Activated CD4-positive, alpha-beta T cell treated with anti-CD3 and anti-CD28 coated beads, Interleukin-2, Interleukin-6, amounts not matched to agents 100 ng/mL and 50 ng/mL, durations not matched to agents 16 hours and 8 hours (primary cell): Measurements from ENCODE around the gene POMT1.
"Not testable (repeated sequence)": the region's sequence is repeated elsewhere in the genome, so short reads cannot be mapped to it uniquely, and the experiment has no call there.

ENCODE experiments used
- DNase-seq: peaks from one replicate; pipeline ENCODE4 v3.0.0-alpha.2; 2020

Gene POMT1

DNA sequence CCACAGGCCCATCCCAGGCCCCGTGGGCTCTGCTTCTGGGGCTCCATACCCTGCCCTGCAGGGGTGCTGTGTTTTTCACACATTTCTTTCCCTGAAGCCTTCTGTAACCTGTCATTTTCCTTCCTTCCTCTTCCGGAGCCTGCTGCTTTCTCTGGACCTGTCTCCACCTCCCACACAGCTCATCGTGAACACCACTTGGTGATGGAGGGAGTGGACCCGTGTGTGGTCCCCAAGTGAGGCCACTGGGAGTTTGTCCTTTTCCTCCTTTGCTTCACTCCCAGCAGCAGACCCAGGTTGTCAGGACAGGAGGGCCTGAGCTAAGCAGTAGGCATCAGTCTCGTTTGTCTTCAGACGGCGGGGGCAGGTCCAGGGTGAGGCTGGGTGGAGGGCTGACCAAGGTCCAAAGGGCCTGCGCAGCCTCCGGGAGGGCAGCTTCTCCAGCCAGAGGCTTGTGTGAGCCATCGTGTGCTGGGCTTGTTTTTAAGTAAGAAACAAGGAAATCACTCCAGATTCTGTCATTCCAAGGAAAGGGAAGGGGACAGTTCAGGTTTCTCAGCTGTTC is 5.8 kb upstream of the POMT1 start:
- DNase-seq: no peak

DNA sequence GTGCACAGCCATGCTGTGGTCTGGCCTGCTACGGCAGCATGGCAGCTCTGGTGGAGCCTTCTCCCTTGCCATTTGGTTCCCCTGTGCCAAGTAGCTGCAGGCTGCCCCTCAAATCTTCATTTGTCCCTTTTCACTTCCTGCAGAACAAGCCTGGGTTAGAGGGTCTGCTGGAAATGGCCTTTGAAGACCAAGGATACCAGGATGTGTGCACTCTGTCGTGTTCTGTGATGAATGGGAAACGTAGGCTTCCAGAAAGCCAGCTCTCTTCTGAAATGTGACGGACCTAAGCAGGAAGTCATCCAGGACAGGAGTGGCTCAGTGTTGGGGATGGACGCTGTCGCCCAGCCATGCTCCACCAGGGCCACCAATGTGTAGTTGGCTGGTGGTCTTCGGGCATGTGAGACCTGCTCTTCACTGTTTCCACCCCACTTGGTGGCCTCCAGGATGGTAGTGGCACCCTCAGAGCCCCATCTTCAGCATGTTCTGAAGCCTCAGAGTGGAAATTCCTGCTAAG is 3.4 kb upstream of the POMT1 start:
- no peak for DNase-seq

DNA sequence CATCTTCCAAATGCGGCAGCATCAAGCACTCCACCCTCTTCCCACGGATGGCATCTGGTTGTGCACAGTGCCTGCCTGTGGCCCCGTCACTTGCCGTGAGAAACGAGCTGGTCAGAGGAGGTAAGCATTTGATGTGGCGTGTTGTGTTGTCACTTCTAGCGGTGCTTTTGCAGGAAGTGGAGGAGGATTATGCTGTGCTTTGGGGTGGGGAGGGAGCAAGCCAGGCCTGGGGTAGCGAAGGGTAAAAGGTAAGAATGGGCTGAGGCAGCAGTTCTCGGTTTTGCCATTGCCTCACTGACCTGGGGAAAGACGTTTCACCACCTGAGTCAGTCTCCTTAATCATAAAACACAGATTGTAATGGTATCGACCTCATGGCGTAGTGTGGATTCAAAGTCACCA is 2.3 kb upstream of the POMT1 start:
- peak; percentile 88 for DNase-seq

DNA sequence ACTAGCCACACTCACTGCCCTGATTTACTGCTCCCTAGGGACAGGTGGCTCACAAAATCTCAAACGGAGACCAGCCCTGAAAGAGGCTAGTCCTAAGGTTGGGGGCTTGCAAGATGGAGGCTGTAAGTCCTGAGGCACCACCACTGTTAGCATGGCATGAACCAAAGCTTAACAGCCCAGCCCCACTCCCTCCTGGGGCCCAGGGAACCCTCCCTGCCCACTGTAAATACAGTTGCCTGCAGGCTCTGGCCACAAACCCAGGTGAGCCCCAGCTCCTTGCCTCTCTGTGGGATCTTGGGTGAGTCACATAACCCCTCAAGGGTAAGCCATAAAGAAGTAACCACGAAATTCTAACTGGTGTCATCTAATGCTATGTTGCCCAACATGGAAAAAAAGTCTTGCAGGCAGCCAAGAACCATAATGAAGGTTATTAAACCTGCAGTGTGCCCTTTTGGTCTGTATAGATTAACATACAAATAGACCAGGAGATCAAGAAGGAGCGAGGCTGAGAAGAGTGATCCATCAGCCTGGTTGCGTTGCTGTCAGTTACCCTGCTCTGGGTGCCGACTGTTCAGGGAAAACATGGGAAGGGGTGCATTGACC is 1.7 kb upstream of the POMT1 start:
- DNase-seq: peak; percentile 78

DNA sequence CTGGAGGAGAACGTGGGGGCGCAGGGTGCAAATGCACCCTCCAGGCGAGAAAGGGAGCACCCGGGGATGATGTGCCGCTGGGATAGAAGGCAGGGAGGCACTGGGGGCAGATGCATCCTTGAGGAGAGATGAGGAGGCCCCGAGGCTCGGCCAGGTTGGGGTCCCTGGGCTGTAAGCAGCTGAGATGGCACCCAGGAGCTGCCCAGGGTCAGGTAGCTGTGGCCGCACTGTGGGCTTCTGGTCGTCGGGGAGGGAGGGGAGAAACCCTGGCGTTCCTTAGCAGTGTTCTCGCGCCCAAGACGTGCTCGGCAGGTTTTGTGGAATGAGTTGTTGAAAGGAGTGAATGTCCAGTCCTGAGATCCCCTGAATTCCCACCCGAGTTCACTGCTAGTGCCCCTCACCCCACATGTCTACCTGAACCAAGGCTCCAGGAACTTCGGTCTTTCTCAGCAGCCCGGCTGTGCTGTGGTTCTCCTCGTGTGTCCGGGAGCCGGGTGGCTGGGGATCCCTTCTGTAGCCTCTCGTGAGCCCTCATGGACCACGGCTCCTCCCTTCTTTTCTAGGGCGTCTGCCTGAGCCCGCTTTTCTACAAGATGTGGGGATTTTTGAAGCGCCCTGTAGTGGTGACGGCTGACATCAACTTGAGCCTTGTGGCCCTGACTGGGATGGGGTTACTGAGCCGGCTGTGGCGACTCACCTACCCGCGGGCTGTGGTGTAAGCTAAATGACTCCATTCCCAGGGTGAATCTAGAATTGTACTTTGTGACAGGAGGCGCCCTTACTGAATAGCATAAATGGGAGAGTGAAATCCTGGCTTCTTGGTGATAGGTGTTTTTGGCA is 1.1 kb downstream of the POMT1 start:
- peak; percentile 86 for DNase-seq

DNA sequence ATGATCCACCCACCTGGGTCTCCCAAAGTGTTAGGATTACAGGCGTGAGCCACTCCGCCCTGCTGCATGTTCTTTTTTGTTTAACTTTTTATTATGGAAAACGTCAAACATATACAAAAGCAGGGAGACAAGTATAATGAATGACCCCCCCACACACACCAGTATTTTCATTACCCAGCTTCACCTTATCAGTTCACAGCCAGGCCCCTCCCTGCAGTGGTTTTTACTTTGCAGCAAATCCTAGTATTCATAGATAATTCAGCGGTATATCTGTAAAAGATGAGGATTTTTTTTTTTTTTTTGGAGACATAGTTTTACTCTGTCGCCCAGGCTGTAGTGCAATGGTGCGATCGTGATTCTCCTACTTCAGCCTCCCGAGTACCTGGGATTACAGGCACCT is 2.3 kb downstream of the POMT1 start:
- DNase-seq: no peak

DNA sequence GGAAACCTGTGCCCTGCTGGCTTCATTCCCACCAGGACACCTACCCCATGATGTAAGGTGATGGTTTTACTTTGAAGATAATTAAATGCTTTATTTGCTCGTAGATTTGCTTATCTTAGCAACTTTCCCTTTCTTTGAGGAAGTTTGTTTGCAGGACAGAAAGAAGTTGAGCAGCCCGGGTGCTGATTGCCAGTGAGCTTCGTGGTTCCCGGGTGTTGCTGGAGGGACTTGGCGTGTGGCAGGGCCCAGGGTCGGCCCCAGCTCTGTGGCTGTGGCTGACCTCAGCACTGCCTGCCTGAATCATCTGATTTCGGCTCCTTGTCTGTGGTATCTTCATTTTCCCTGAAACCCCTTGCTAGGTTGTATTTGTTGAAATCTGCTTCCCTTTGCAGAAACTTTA is 8.7 kb downstream of the POMT1 start:
- no peak for DNase-seq

DNA sequence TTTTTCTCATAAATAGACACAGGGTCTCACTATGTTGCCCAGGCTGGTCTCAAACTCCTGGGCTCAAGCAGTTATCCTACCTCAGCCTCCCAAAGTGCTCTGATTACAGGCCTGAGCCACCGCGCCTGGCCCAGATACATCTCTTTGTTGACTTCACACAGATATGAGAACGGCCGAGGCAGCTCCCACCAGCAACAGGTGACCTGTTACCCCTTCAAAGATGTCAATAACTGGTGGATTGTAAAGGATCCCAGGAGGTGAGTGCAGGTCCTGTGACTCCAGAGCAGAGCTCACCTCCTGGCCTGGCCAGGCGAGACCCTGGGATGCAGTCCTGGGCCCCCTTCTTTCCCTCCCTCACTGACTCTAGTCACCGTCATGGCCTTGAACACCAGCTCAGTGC is 9.2 kb downstream of the POMT1 start:
- no peak for DNase-seq

DNA sequence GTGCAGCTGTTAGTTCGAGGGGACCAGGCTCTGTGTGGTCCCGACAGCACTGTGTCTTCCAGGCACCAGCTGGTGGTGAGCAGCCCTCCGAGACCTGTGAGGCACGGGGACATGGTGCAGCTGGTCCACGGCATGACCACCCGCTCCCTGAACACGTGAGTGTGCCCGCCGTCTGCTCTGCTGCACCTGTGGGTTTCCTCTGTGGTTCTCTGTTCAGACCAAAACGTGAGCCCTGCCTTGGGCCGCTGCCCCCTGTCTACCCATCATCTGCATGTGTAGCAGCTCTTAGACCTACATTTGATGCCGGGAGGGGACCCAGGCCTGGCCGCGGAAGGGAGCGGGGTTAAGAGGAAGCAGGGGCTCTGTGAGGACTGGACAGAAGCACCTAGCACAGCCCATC is 10.5 kb downstream of the POMT1 start:
- no peak for DNase-seq

DNA sequence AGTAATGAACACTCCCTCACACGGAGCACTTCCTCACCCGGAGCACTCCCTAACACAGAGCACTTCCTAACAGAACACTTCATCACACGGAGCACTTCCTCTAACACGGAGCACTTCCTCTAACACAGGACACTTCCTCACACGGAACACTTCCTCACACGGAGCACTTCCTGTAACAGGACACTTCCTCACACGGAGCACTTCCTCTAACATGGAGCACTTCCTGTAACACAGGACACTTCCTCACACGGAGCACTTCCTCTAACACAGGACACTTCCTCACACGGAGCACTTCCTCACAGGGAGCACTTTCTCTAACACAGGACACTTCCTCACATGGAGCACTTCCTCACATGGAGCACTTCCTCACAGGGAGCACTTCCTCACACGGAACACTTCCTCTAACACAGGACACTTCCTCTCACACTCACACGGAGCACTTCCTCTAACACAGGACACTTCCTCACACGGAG is 12.9 kb downstream of the POMT1 start:
- not testable (repeated sequence) for DNase-seq

DNA sequence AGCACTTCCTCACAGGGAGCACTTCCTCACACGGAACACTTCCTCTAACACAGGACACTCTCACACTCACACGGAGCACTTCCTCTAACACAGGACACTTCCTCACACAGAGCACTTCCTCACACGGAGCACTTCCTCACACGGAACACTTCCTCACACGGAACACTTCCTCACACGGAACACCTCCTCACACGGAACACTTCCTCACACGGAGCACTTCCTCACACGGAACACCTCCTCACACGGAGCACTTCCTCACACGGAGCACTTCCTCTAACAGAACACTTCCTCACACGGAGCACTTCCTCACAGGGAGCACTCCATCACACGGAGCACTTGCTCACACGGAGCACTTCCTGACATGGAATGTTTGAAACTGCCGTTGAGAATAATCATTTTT is 13.4 kb downstream of the POMT1 start:
- no peak for DNase-seq

DNA sequence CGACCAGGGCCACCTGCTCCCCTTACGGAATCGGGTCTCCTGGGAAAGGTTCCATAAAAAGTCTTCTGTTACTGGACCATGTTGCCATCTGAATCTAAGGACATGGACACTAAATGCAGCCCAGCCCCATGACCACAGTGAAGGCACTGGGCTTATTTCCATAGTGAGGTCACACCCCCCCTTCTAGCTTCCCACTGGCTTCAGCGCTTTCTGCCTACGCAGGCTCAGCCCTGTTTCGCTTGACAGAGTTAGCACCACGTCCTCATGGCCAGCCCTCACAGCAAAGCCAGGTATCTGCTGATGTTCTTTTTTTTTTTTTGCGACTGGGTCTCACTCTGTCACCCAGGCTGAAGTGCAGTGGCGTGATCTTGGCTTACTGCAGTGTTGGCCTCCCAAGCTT is 14.2 kb downstream of the POMT1 start:
- DNase-seq: no peak

DNA sequence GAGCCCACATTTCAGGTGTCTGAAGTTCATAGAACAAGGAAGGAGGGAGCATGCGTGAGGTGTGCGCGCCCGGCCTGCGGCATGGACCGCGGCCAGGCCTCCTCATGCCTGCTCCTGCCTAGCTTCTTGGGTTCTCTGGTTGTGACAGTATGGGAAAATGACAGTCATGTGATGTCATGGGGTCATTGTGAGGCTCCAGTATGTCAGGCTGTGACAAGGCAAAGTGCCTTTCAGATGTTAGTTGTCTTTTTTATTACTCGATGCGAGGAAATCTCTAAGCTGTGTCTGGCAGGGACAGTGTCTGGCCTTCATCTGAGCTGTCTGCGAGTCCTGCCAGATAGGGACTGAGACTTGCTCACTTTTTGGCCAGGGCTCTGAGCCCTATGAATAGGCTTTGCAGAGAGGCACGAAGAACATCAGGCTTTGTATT is 15.1 kb downstream of the POMT1 start:
- DNase-seq: no peak

DNA sequence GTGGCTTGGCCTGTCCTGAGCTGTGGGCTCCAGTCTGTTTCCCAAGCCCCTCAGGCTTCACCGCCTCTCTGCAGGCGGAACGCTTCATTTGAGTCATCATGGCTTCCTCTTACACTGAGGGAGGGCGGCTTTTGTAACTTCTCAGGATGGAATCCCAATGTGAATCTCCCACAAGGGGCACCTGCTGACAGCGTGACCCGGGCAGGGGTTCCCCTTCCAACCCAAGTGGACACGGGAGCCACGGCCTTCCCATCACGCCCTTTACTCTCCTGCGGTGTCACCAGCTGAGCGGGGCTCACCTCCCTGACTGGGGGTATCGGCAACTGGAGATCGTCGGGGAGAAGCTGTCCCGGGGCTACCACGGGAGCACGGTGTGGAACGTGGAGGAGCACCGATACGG is 15.8 kb downstream of the POMT1 start:
- DNase-seq: no peak

DNA sequence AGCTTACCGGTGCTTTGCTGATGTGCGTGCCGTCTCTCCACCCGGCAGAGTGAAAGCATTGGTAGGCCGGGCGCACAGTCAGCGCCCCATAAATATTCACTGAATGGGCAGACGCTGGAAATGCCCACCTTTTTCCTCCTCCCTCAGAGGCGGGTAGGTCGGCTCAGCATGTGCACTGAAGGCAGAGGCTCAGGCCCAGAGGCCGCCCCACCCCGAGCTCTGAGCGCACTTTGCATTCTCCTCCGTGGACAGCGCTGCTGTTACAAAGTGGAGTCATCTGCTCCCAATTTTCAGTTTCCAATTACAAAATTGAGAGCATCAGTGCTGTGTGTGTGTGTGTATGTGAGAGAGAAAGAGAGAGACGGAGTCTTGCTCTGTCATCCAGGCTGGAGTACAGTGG is 17.8 kb downstream of the POMT1 start:
- DNase-seq: no peak

DNA sequence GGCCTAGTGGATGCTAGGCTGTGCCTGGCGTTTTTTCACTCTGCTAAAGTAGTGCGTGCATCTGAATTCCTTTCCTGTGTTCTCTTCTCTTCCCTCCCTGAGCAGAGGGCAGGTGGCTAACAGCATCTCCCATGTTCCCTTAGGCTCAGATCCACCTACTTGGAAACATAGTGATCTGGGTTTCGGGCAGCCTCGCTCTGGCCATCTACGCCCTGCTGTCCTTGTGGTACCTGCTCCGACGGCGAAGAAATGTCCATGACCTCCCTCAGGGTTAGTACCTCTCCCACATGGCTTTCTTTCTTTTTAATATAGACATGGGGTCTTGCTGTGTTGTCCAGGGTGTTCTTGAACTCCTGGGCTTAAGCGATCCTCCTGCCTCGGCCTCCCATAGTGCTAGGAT is 18.5 kb downstream of the POMT1 start:
- DNase-seq: no peak

DNA sequence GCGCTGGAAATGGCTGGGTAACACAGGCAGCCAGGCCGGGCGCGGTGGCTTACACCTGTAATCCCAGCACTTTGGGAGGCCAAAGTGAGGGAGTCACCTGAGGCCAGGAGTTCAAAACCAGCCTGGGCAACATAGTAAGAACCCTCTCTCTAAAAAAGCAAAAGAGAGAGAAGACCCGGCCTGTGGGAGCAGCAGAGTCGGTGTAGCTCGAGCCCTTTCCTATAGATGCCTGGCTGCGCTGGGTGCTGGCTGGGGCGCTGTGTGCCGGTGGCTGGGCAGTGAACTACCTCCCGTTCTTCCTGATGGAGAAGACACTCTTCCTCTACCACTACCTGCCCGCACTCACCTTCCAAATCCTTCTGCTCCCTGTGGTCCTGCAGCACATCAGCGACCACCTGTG is 19.1 kb downstream of the POMT1 start:
- no peak for DNase-seq

DNA sequence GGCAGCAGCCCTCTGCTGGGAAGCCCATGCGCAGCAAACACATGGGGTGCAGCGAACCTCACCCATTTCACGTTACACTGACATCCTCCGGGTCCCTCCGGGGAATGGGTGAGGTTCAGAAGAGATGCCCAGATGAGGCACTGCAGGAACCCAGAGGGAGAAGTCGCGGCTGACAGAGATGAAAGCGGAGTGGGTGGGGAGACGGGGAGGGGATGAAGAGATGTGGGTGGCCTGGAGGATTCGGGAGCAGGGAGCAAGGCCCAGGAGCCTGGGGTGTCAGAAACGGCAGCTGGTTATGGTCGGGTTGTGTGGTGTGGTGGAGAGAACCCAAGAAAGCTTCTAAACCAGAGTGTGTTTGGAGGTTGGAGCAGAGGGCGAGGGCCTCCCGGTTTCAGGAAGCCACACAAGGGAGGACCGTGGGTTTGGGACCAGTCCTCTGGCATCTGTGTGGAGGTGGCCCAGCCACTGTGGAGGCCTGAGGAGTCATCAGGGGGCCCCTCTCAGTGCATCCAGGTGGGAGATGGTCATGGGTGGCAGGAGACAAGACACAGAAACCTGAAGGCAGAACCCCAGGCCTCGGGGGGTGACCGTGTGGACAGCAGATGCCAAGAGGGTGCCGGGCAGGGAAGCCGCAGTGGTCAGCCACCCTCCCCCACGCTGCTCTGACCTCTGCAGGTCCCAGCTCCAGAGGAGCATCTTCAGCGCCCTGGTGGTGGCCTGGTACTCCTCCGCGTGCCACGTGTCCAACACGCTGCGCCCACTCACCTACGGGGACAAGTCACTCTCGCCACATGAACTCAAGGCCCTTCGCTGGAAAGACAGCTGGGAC is 19.8 kb downstream of the POMT1 start:
- no peak for DNase-seq

DNA sequence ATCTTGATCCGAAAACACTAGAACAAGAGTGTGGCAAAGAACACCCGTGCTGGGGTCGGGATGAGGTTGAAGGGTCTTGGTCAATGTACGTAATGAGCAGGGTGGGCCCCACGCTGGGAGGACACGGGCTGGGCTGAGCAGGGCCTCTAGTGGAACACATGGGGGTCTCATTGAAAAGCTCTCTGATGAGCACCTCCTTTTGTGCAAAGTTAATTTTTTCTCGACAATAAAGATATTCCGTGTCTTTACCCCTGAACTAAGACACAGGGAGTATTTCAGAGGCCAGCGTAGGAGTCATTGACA is 20.3 kb downstream of the POMT1 start:
- no peak for DNase-seq

DNA sequence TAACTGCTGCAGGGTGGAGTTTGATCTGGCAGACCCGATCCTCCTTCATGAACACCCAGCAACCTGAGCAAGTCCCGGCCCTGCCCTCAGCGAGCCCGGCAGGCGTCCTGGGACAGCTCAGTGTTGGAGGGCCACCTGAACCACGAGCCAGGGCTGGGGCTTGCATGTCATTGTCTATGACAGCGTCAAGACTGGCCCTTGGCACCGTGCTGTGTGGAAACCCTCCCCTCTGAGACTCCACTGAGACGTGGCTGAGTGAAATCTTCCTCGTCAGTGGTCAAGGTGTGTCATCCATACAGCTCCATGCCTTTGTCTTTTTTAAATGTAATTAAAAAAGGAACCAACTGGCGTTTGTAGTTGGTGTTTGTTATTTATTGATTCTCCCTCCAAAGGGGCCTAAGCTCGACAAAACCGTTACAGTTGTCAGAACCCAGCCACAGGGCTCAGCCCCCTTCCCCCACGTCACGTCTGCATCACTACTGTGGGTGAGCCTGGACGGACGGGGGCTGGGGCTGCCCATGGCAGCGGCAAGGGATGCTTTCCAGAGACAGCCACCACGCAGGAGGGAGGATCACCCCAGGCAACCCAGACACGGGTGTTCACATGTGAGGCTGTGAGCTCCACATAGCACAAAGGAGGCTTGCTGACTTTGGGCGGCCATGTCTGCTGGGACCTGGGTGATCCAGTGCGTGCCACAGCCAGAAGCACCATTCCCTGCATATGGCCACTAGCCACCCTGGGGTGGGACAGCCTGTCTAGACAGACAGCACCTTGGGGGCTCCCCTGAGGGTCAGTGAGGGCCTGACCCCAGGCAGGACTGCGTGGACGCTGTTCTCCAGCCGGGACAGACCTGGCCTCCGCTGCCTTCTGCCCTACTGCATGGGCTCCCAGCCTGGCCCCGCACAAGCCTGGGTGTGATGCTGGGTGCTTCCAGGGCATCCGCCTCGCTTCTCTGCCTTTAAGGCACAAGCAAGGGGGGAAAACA is 21.0 kb downstream of the POMT1 start:
- no peak for DNase-seq

DNA sequence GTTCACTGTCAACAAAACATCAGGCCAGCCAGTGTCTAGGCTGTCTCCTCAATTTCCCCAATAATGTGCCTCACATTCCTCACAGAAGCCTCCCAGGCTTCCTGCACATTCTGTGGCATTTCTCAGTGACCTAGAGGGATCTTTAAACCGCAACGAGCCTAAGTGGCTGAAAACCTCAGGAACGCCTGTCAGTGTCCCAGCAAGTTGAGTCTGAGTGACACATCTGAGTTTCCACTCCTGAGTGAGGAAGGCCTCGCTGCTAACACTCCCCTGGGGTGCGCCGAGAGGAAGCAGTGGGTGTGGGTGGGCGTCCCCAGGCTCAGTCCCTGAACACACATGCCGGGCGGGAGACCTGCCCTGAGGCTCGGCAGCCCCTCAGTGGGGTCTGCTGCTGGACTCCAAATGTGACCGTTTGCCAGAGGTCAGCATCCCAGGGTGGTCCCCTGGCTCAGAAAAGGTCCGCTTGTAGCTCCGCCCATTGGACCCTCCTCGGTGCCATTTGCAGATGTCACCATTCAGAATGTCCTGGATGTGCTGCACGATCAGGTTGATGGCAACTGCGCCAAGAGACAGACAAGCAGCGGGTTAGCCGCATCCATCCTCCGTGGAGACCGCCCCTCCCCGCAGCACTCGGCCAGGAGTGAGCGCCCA is 22.1 kb downstream of the POMT1 start:
- no peak for DNase-seq
